ENCODE measurements around the gene NFIB. TPM values are rescaled to one million over a fixed set of nuclear protein-coding genes. Genes with fewer than 3 reads are reported as not detected.

The NFIB gene
- total RNA-seq, 1 experiment from 2014 or later = 0.61 TPM

DNA sequence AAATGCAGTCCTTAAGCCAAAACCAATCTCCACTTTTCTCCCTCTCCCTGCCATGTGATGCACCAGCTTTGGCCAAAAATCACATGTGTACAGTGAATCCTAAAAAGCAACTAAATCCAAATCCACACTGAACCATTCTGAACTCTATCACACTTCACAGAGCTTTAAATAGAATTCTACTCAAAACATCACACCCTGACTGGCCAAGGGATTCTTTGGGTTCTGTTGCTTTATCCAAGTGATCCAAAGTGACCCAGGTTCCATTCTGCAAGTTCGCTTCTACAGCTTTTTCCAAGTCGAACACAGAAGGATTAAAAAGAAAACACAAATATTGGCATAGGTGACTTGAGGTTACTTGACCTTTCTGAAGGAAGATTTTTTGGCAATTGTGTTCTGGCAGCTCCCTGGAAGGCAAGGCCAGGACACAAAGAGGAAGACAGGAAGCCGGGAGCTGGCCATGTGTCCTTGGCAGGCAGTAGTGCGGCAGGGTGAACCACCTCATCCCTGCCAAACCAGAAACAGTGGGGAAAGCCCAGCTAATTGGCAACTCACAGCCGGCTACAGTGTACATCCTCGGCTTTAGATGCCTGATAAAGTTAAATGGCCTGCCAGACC, 115.0 kb downstream of the NFIB start:
- BruUV-seq (replicated peaks) = no TSS peak
- no peaks in the 10 kb centered on the region for H3K4me1 Mint-ChIP-seq (ENCODE audit: low read depth, unreplicated experiment)
- no peak overlapping the region for H3K4me3 Mint-ChIP-seq (ENCODE audit: unreplicated experiment)
- ChIA-PET POLR2A (no interaction called here), CTCF (no interaction called here)
- DNase-seq = no peak
- no peaks in the 10 kb centered on the region for H3K9me3 ChIP-seq
- no peaks in the 10 kb centered on the region for H3K36me3 Mint-ChIP-seq (ENCODE audit: insufficient read depth, unreplicated experiment)
- no peak for TF ChIP-seq CTCF (IDR thresholded peaks at IDR 0.05; ENCODE audit: insufficient read depth in 1 of 2, low read depth in 1 of 2, low read length in 1 of 2, severe bottlenecking in 1 of 2, unreplicated experiment in 1 of 2)
- no peaks in the 10 kb centered on the region for H3K9me3 Mint-ChIP-seq (ENCODE audit: unreplicated experiment)
- H3K36me3 ChIP-seq (ENCODE audit: control insufficient read depth, insufficient read depth, low read length) = no peaks in the 10 kb centered on the region
- H3K4me3 ChIP-seq (ENCODE audit: low read depth, low read length) = no peak overlapping the region
- H3K27me3 Mint-ChIP-seq (ENCODE audit: insufficient read depth, unreplicated experiment) = no peaks in the 10 kb centered on the region
- H3K27ac Mint-ChIP-seq (ENCODE audit: unreplicated experiment) = no peak overlapping the region
- intact Hi-C loops (cut with micrococcal nuclease; ENCODE audit: unreplicated experiment) = no loop called here
- no peaks in the 10 kb centered on the region for H3K27me3 ChIP-seq (replicated peaks; ENCODE audit: control insufficient read depth, insufficient read depth, low read length)
- no peaks in the 10 kb centered on the region for H3K4me1 ChIP-seq

- TF ChIP-seq CTCF (IDR thresholded peaks at IDR 0.05; ENCODE audit: insufficient read depth in 1 of 2, low read depth in 1 of 2, low read length in 1 of 2, severe bottlenecking in 1 of 2, unreplicated experiment in 1 of 2) = no peak
- Histone ChIP-seq H3K9me3 (no peaks in the 10 kb centered on the region), H3K4me1 (no peaks in the 10 kb centered on the region), H3K4me3 (ENCODE audit: low read depth, low read length) (no peak overlapping the region), H3K27me3 (replicated peaks; ENCODE audit: control insufficient read depth, insufficient read depth, low read length) (no peaks in the 10 kb centered on the region), H3K36me3 (ENCODE audit: control insufficient read depth, insufficient read depth, low read length) (no peaks in the 10 kb centered on the region)
- Mint-ChIP-seq H3K4me1 (ENCODE audit: low read depth, unreplicated experiment) (no peaks in the 10 kb centered on the region), H3K27me3 (ENCODE audit: insufficient read depth, unreplicated experiment) (no peaks in the 10 kb centered on the region), H3K9me3 (ENCODE audit: unreplicated experiment) (no peaks in the 10 kb centered on the region), H3K27ac (ENCODE audit: unreplicated experiment) (no peak overlapping the region), H3K36me3 (ENCODE audit: insufficient read depth, unreplicated experiment) (no peaks in the 10 kb centered on the region), H3K4me3 (ENCODE audit: unreplicated experiment) (no peak overlapping the region)
- POLR2A ChIA-PET = no interaction called here
- DNase-seq = no peak
- CTCF ChIA-PET = no interaction called here
- BruUV-seq (replicated peaks) = no TSS peak
- intact Hi-C loops (cut with micrococcal nuclease; ENCODE audit: unreplicated experiment) = no loop called here
Measured at GRCh38 chr9:14198047-14198840, 115.7 kb downstream of the NFIB start.

- no peak for TF ChIP-seq CTCF (IDR thresholded peaks at IDR 0.05; ENCODE audit: insufficient read depth in 1 of 2, low read depth in 1 of 2, low read length in 1 of 2, severe bottlenecking in 1 of 2, unreplicated experiment in 1 of 2)
- no peaks in the 10 kb centered on the region for H3K27me3 Mint-ChIP-seq (ENCODE audit: insufficient read depth, unreplicated experiment)
- H3K4me3 Mint-ChIP-seq (ENCODE audit: unreplicated experiment) = no peak overlapping the region
- BruUV-seq (replicated peaks) = no TSS peak
- CTCF ChIA-PET = no interaction called here
- no peaks in the 10 kb centered on the region for H3K4me1 Mint-ChIP-seq (ENCODE audit: low read depth, unreplicated experiment)
- no peaks in the 10 kb centered on the region for H3K27me3 ChIP-seq (replicated peaks; ENCODE audit: control insufficient read depth, insufficient read depth, low read length)
- no peaks in the 10 kb centered on the region for H3K9me3 Mint-ChIP-seq (ENCODE audit: unreplicated experiment)
- POLR2A ChIA-PET = no interaction called here
- H3K9me3 ChIP-seq = no peaks in the 10 kb centered on the region
- no peak for DNase-seq
- H3K36me3 Mint-ChIP-seq (ENCODE audit: insufficient read depth, unreplicated experiment) = no peaks in the 10 kb centered on the region
- H3K4me1 ChIP-seq = no peaks in the 10 kb centered on the region
- no peaks in the 10 kb centered on the region for H3K36me3 ChIP-seq (ENCODE audit: control insufficient read depth, insufficient read depth, low read length)
- intact Hi-C loops (cut with micrococcal nuclease; ENCODE audit: unreplicated experiment) = no loop called here
- no peak overlapping the region for H3K27ac Mint-ChIP-seq (ENCODE audit: unreplicated experiment)
- no peak overlapping the region for H3K4me3 ChIP-seq (ENCODE audit: low read depth, low read length)
Measured at GRCh38 chr9:14197325-14197858, 116.5 kb downstream of the NFIB start.
